ENCODE measurements around the gene SS18L1.

DNA sequence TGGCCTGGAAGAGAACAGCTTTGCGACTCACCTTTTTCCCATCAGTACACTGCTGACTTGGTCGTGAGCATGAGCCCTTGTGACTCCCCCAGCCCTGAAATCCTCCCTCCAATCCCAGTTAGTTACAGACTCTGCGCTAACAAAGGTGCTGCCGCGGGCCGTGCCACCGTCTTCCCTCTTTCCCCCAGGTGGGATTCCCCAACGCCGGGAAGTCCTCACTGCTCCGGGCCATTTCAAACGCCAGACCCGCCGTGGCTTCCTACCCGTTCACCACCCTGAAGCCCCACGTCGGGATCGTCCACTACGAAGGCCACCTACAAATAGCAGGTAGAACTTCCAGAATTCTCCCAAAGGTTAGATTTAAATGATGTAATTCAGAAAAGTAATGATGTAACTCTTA lies 55.4 kb downstream of the SS18L1 start:
- TF ChIP-seq, protein P1, sequence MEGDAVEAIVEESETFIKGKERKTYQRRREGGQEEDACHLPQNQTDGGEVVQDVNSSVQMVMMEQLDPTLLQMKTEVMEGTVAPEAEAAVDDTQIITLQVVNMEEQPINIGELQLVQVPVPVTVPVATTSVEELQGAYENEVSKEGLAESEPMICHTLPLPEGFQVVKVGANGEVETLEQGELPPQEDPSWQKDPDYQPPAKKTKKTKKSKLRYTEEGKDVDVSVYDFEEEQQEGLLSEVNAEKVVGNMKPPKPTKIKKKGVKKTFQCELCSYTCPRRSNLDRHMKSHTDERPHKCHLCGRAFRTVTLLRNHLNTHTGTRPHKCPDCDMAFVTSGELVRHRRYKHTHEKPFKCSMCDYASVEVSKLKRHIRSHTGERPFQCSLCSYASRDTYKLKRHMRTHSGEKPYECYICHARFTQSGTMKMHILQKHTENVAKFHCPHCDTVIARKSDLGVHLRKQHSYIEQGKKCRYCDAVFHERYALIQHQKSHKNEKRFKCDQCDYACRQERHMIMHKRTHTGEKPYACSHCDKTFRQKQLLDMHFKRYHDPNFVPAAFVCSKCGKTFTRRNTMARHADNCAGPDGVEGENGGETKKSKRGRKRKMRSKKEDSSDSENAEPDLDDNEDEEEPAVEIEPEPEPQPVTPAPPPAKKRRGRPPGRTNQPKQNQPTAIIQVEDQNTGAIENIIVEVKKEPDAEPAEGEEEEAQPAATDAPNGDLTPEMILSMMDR (IDR thresholded peaks at IDR 0.05), result no peak
- TF ChIP-seq POLR2A (IDR thresholded peaks at IDR 0.05), result no peak
- TF ChIP-seq POLR2AphosphoS5 (IDR thresholded peaks at IDR 0.05), result no peak
- no peak for TF ChIP-seq EP300 (IDR thresholded peaks at IDR 0.05; ENCODE audit: low read depth)
